CD4-positive, alpha-beta T cell treated with Interleukin-15 for 4 hours (primary cell): ENCODE data around the gene RGS6.
"Not testable (repeated sequence)": the region's sequence is repeated elsewhere in the genome, so short reads cannot be mapped to it uniquely, and the experiment has no call there.

Source experiments
- DNase-seq: peaks from one replicate; pipeline ENCODE4 v3.0.0-alpha.2; 2020; ENCODE audit warnings: low spot score

The RGS6 gene

GRCh38 chr14:71932229-71932981, at the start of gene RGS6:
Gene RGS6, plus strand, starts transcription at chr14:71932429.
- no peak for DNase-seq

GRCh38 chr14:71883094-71883493, 49.1 kb upstream of the RGS6 start:
- no peak for DNase-seq

GRCh38 chr14:71885301-71885700, 46.9 kb upstream of the RGS6 start:
- DNase-seq, result no peak

- not testable (repeated sequence) for DNase-seq
Measured at GRCh38 chr14:71887802-71888201, 44.4 kb upstream of the RGS6 start.

DNA sequence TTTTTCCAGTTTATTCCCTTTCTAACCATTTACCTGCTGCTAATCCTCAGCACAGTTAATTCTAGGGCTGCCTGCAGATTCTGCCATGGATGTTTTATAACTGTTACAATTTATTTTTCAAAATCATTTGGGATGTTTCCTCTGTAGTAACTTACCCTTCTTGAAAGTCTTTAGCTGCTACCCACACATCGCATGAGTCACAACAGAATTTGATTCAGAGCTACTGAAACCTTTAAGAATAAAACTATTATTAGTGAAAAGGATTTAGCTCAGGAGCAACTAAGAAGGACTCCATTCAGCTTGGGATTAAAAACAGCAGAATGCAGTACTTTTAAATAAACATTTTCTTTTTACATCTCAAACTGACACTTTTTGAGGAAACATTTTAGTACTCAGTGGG, 41.7 kb upstream of the RGS6 start:
- no peak for DNase-seq

DNA sequence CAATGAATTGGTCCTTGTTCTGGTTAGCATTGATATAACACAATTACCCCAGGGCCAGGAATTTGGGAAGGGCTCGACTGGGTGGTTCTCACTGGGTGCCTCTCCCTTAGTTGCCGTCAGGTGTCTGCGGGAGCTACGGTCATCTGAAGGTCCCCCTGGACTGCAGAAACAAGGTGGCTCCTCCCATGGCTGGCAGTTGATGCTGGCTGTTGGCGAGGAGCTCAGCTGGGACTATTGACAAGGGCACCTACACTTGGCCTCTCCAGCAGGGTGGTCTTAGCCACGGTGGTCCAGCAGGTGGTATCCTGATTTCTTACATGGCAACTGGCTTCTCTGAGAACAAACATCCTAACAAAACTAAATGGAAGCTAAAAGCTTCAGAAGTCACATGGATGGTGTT, 41.0 kb upstream of the RGS6 start:
- DNase-seq, result no peak

- no peak for DNase-seq
Measured at GRCh38 chr14:71891970-71892369, 40.3 kb upstream of the RGS6 start.

- no peak for DNase-seq
Measured at GRCh38 chr14:71905031-71905430, 27.2 kb upstream of the RGS6 start.

DNA sequence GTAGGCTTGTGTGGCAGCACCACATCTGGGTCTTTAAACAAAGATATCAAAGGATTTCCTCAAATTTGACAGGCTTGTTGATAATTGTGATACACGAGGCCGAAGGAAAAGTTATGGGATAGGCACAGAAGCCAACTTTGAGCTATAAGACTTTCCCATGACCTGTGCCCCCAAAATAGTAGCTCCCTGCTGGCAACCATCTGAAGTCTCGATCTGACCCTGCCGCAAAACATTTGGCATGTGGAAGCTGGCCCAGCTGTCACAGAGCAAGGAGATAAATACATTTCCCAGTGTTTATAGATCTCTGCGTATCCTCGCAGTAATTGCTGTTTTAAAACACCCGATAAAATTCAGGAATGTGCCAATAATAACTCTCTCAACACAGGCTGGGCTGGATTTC, 26.4 kb upstream of the RGS6 start:
- DNase-seq, result no peak

GRCh38 chr14:71907793-71908515, 24.3 kb upstream of the RGS6 start:
- no peak for DNase-seq

DNA sequence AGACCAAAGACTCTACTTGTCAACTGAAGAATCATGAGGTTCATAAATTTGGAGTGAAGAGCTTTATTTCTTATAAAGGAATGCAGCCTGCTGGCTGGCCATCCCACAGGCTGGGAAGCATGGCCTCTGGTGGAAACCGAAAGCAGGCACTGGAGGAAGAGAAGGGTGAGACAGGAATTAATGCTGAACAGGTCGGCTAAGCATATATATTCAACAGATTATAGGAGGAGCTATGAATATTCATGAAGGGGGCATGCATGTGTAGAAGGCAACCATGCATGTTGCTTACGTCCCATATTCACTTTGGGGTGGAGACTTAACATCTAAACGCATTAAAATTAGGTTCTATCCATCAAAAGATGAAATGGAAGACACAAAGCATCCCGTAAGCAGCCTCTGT, 20.6 kb upstream of the RGS6 start:
- DNase-seq, result no peak

DNA sequence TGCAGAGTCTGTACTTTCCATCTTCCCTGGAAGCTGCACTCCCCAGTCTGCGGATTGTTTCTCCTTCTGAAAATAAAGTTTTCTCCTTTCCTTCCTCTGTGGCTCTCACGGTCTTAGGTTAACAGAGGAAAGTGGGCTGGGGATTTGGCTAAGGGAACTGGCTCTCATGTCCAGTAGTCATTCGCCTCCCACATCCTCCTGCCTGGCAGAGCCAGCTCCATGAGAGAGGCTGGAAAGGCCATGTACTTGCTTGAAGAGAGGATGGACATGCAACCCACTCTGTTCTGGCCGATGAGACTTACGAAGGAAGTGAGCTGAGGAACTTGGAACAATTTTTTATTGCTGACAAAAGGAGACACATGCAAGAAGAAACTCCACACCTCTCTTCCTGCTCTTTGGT, 18.9 kb upstream of the RGS6 start:
- DNase-seq, result no peak

DNA sequence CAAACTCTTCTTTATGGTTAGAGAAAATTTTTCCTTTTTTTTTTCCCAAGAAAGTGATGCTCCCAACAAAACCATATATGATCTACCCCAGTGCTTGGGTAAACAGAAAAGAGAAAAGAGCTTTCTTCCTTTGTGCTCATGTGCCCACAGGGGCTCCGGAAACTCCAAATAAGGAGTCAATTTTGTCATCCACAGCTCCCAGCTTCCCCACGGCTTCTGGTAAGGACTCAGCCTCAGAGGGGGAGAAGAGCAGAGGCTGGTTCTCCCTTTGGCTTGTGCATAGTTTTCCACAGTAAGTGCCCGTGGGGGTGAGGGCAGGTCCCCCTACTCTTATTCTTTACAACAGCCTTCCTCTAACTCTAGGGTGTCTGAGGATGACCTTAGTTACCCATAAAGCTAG, 13.3 kb upstream of the RGS6 start:
- DNase-seq, result no peak

DNA sequence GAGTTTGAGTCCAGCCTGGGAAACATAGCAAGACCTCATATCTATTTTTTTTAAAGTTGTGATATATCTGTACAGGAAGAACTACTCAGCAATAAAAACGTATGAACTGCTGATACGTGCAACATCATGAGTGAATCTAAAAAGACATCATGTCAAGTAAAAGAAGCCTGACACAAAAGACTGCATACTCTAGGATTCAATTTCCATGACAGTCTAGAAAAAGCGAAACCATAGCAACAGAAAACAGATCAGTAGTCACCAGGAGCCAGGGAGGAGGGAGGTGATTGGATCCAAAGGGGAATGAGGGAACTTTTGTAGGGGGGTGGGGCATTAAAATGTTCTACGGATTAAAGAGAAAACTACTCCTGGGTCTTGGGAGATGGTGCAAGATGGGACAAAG, 8.7 kb upstream of the RGS6 start:
- DNase-seq, result no peak

DNA sequence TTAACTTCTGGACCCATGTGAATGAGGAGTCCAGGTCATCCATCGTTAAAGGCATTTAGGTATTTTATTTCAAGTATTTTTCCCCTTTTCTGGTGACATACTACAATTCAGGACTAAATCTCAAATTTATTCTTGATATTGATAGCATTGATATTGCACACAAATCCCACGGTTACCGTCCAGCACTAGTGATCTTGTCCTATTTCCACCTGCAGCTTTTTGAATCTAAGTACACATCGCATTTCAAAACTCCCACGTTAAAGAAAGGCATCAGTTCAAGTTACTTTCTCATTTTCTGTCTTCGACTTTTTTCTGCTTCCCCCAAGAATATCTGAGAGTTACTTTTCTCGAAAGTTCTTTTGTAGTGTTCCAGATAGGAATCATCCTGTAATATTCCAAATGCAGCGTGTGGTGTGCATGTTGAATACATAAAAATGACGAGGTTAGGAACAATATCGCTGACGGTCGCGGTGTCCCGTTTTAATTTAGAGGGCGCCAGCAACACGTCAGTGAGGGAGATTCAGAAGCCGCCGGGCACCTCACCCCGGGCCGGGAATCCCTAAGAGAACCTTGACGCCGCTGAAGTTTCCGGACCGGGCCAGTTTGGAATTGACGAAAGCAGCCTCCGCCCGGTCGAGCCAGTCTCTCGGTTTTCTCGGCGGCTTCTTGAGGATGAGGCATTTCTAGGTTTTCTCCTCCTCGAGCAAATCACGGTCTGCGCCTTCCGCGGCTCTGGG, 569 bp upstream of the RGS6 start:
- DNase-seq, result no peak

DNA sequence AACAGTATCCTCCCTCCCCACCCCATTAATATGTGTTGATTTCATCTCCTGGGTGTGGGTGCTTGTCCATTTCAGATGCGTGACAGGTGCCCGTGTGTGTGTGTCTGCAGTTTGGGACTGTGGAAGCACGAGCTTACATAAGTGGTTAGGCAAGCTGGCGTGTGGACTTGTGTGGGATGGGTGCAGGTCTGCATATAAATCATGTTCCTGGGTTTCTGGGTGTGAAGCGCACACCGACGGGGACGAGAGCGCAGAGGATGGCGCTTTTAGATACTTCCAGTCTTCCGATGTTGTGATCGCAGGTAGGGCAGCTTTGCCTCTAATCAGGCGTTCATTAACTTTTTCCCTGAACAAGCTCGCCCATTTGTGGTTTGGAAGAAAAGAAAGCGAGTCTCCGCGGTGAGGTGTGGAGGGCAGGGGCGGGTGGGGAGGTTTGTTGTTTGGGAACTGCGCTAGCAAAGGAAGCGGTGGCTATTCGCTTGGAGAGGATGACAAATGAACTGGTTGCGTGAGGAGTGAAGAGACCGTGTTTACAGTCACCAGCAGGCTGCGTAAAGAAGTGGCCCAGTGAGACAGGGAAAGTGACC, 865 bp downstream of the RGS6 start:
- no peak for DNase-seq

DNA sequence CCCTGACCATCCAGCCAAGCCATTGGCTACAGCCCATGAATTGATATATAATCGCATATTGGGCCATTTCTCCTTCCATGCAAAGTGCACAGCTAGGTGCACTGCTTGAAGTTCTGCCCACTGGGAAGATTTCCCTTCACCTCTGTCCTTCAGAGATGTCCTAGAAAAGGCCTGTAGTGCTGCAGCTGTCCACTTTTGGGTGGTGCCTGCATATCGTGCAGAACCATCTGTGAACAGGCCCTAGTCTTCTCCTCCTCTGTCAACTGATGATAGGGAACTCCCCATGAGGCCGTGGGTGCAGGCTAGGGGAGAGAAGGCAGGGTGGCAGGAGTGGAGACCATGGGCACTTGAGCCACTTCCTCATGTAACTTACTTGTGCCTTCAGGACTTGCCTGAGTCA, 6.0 kb downstream of the RGS6 start:
- not testable (repeated sequence) for DNase-seq

DNA sequence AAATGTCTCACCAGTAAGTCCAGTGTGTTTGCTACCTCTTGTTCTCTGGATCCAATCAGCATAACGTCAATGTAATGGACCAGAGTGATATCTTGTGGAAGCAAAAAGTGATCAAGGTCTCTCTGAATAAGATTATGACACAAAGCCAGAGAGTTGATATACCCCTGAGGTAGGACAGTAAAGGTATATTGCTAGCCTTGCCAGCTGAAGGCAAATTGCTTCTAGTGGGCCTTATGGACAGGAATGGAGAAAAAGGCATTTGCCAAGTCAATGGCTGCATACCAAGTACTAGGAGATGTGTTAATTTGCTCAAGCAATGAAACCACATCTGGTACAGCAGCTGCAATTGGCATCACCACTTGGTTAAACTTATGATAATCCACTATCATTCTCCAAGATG, 7.1 kb downstream of the RGS6 start:
- DNase-seq, result not testable (repeated sequence)

DNA sequence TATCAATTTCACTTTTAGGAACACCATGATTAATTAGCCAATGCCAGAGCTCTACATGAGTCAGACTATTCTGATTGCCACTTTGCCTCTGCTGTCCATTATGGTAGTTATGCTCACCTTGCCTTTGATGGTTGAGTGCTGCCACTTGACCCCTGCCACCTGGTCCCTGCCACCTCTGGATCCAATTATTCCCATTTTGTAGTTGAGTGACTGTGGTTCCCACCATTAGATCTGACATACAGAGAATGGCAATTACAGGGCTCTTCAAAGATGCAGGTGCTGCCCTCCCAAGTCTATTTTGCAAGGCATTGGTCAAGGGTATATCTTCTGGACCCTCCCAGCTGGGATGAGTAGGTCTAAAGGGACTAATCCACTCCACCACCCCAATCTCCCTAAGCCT, 8.3 kb downstream of the RGS6 start:
- DNase-seq, result not testable (repeated sequence)

- not testable (repeated sequence) for DNase-seq
Measured at GRCh38 chr14:71941616-71942015, 9.4 kb downstream of the RGS6 start.

GRCh38 chr14:71942904-71943694, 10.9 kb downstream of the RGS6 start:
- no peak for DNase-seq

DNA sequence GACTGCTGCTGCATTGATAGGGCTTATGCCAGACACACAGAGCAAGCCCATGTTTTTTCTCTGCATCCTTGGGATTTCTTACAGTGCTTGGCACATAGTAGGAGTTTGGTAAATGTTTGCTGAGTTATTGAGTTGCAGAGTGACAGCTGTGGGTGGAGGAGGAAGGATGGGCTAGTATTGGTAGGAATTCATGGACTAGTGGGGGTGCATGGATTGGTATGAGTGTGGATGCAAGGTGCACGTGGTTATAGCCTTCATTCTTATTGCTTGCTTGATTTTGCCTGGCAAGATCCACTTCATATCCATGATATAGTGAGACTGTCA, 11.4 kb downstream of the RGS6 start:
- no peak for DNase-seq
